ENCODE results near the gene KIFAP3. TPM values are rescaled to one million over a fixed set of nuclear protein-coding genes. Genes with fewer than 3 reads are reported as not detected.

Gene KIFAP3
- total RNA-seq, 1 experiment from 2014 or later: 3.8 TPM

DNA sequence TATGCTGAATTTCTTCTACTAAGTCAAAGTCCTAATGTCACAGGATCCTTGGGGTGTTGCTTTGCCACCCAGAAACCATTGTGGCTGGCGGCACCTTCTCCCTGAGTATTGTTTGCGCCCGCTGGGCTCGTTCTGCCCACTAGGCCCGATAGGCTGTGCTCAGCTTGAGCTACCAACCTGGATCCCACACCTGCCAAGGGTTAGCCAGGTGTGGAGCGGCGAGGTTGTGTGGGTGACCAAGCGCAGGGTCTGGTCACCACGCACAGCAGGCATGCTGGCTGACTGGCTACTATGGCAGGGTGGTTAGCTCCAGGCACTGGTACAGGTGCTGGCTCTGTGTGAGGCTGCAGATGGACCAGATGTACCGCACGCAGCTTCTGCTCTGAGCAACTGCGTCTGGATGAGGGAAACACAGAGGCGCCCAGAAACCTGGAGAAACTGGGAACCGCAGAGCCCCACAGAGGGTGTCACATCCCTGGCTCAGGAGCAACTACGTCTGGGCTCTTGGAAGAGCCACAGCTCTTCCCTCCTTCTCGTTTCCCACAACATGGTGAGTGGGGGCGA, 130.4 kb downstream of the KIFAP3 start:
- Histone ChIP-seq H3K9me3 (ENCODE audit: control insufficient read depth, low read depth, low read length) (no peaks in the 10 kb centered on the region), H2AFZ (ENCODE audit: low read length) (no peak overlapping the region), H3K9ac (ENCODE audit: extremely low read depth, insufficient read length, low read length) (no peak overlapping the region), H3K23me2 (ENCODE audit: insufficient read length, low read depth, low read length, poor library complexity, severe bottlenecking) (no peaks in the 10 kb centered on the region), H3K79me1 (ENCODE audit: insufficient read depth, low read depth, low read length, poor library complexity, severe bottlenecking) (no peaks in the 10 kb centered on the region), H2AK5ac (ENCODE audit: insufficient read length, low read length) (no peak overlapping the region), H3K23ac (ENCODE audit: insufficient read length, low read depth, low read length) (no peak overlapping the region), H4K91ac (ENCODE audit: insufficient read length, low read depth, low read length) (no peak overlapping the region), H3T11ph (ENCODE audit: low read length) (no peak overlapping the region), H3K27ac (ENCODE audit: insufficient read length, low read depth, low read length) (no peak overlapping the region), H2BK120ac (ENCODE audit: low read depth, low read length, poor library complexity, severe bottlenecking) (no peak overlapping the region), H2BK5ac (ENCODE audit: insufficient read length, low read length) (no peak overlapping the region), H3K4me2 (ENCODE audit: insufficient read depth, insufficient read length, low read length) (no peak overlapping the region), H3K4ac (ENCODE audit: low read depth, low read length) (no peak overlapping the region), H2BK20ac (ENCODE audit: low read depth, low read length, poor library complexity, severe bottlenecking) (no peak overlapping the region), H3K18ac (ENCODE audit: insufficient read length, low read depth, low read length) (no peak overlapping the region), H3K4me1 (ENCODE audit: insufficient read depth, low read length) (no peaks in the 10 kb centered on the region), H3K56ac (ENCODE audit: insufficient read length, low read depth, low read length) (no peak overlapping the region), H3K14ac (ENCODE audit: insufficient read depth, low read length) (no peak overlapping the region), H2BK12ac (ENCODE audit: insufficient read length, low read depth, low read length) (no peak overlapping the region), H4K5ac (ENCODE audit: insufficient read length, low read depth, low read length) (no peak overlapping the region), H2BK15ac (ENCODE audit: low read depth, low read length) (no peak overlapping the region), H3K79me2 (ENCODE audit: insufficient read depth, low read length) (no peaks in the 10 kb centered on the region), H4K8ac (replicated peaks; ENCODE audit: insufficient read length, low read depth, low read length) (no peak overlapping the region), H4K20me1 (ENCODE audit: control insufficient read depth, insufficient read depth, insufficient read length) (no peaks in the 10 kb centered on the region), H3K27me3 (ENCODE audit: insufficient read depth, low read length) (no peaks in the 10 kb centered on the region)
- no peak overlapping the region for H3K4me3 Mint-ChIP-seq
- no peak for DNase-seq
- H3K4me1 Mint-ChIP-seq: peaks cover 0 to 3% of the 10 kb centered on the region in 2 experiments; a peak in 1 of 4 replicates
- WGBS (ENCODE audit: extremely low coverage, insufficient read length, low lambda C conversion rate): no CpG with 5 or more reads among the region's 17 CpGs
- no peak overlapping the region for H3K27ac Mint-ChIP-seq
- H3K36me3 Mint-ChIP-seq (ENCODE audit: insufficient read depth in 1 of 3, low read depth in 3 of 3): no peaks in the 10 kb centered on the region
- TF ChIP-seq, protein P1, sequence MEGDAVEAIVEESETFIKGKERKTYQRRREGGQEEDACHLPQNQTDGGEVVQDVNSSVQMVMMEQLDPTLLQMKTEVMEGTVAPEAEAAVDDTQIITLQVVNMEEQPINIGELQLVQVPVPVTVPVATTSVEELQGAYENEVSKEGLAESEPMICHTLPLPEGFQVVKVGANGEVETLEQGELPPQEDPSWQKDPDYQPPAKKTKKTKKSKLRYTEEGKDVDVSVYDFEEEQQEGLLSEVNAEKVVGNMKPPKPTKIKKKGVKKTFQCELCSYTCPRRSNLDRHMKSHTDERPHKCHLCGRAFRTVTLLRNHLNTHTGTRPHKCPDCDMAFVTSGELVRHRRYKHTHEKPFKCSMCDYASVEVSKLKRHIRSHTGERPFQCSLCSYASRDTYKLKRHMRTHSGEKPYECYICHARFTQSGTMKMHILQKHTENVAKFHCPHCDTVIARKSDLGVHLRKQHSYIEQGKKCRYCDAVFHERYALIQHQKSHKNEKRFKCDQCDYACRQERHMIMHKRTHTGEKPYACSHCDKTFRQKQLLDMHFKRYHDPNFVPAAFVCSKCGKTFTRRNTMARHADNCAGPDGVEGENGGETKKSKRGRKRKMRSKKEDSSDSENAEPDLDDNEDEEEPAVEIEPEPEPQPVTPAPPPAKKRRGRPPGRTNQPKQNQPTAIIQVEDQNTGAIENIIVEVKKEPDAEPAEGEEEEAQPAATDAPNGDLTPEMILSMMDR (conservative IDR thresholded peaks at IDR 0.05): no peak
- H3K9me3 Mint-ChIP-seq: no peaks in the 10 kb centered on the region
- H3K27me3 Mint-ChIP-seq (ENCODE audit: low read depth): no peaks in the 10 kb centered on the region

All from H9 (cell line).